Activated T-helper 2 cell treated with anti-CD3 and anti-CD28 coated beads, Interferon-gamma antibody, Interleukin-2, Interleukin-4, amounts not matched to agents 10 μg/mL and 5 μg/mL and 100 μg/mL, durations not matched to agents 14 hours and 24 hours and 36 hours (primary cell): Measurements from ENCODE around the gene RNFT1. TPM values are rescaled to one million over a fixed set of nuclear protein-coding genes. Genes with fewer than 3 reads are reported as not detected.
"Not testable (repeated sequence)": the region's sequence is repeated elsewhere in the genome, so short reads cannot be mapped to it uniquely, and the experiment has no call there.

Experiments used
- DNase-seq: peaks from one replicate; pipeline ENCODE4 v3.0.0; 2021; ENCODE audit warnings: low spot score
- H3K27ac Mint-ChIP-seq: one replicate; pipeline ENCODE4 v1.8.0; 2021; ENCODE audit warnings: mixed read lengths
- H3K27me3 Mint-ChIP-seq: one replicate; pipeline ENCODE4 v1.8.0; 2021; ENCODE audit warnings: low read depth, mixed read lengths
- H3K36me3 Mint-ChIP-seq: one replicate; pipeline ENCODE4 v1.8.0; 2021; ENCODE audit warnings: low read depth, mixed read lengths
- H3K4me1 Mint-ChIP-seq: one replicate; pipeline ENCODE4 v1.8.0; 2021; ENCODE audit warnings: low read depth, mixed read lengths
- H3K4me3 Mint-ChIP-seq: one replicate; pipeline ENCODE4 v1.8.0; 2021; ENCODE audit warnings: low read depth, mild to moderate bottlenecking, moderate library complexity, mixed read lengths
- H3K9me3 Mint-ChIP-seq: one replicate; pipeline ENCODE4 v1.8.0; 2021; ENCODE audit warnings: mixed read lengths
- intact Hi-C: fragments of 100-400 bp; cut with micrococcal nuclease; formaldehyde crosslinking; loops from one replicate; pipeline ENCODE4 v1.15.1; 2023
- total RNA-seq: library from RNA; stranded (reverse); gene quantifications from 2 replicates; pipeline ENCODE4 v1.2.3, GENCODE V29; 2022

The RNFT1 gene
- total RNA-seq, 1 donor from 2014 or later, result 32.7 TPM

DNA sequence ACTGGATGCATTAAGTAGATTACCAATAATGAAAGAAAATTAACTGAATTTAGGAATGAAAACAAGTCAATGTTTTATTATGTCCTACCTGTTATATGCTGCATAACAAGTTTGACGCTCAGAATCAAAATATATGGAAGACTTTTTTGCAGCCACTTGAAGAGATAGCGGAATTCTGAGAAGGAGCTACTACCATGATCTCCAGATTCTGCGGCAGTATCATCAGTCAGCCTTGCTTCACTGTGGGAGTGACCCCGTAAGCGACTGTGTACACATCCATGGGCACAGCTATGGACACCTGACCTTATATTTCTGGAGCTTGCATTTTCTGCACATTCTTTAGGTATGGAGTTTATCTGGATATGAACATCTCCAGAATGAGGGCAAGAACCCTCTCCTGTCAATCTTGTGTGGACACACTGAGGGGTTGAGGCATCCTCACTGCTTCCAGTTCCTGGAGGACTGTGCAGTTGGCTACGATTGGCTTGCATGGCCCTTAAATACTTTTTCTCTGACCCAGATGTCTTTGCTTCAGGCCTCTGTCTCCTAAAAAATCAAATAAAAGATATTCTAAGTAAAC, 1.7 kb downstream of the RNFT1 start:
- no peak for DNase-seq
- Mint-ChIP-seq H3K9me3 (no peaks in the 10 kb centered on the region), H3K4me3 (peak overlapping the region; percentile 91), H3K27me3 (no peaks in the 10 kb centered on the region), H3K27ac (peak overlapping the region; percentile 24), H3K4me1 (peaks cover 25% of the 10 kb centered on the region), H3K36me3 (peaks cover 40% of the 10 kb centered on the region)
- intact Hi-C loops, result loop anchor here (5.0 kb wide), 1 partner anchor 74 kb away; no protein-coding TSS in a partner anchor

DNA sequence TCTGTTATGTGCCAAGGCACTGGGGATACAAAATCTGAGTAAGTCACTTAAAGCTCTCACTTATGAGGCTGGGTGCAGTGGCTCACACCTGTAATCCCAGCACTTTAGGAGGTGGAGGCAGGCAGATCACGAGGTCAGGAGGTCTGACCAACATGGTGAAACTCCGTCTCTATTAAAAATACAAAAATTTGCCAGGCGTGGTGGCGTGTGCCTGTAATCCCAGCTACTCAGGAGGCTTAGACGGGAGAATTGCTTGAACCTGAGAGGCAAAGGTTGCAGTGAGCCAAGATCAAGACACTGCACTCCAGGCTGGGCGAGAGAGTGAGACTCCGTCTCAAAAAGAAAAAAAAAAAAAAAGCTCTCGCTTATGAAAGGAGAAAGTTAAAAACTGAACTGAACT, 5.0 kb downstream of the RNFT1 start:
- intact Hi-C loops, H3K9me3 Mint-ChIP-seq, H3K4me3 Mint-ChIP-seq, H3K27ac Mint-ChIP-seq, H3K27me3 Mint-ChIP-seq, DNase-seq: not testable (repeated sequence)
- H3K36me3 Mint-ChIP-seq, result peaks cover 72% of the 10 kb centered on the region
- peaks cover 21% of the 10 kb centered on the region for H3K4me1 Mint-ChIP-seq

DNA sequence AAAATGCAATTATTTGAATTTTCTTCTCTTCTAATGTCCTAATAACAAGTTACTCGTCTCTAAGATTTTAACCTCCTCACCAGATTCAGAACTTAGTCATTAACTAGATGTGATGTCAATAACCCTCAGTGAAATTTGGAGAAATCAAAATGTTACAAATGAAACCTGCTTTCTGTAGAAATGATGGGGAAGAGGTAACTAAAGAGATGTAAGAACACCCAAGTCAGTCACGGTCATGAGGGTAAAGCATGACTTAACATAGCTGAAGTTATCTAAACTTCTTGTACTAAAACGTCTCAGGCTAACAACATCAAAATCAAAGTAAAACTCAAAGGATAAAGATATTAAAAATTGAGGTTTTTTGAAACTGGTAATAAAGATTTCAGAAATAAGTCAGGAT, 9.7 kb downstream of the RNFT1 start:
- no peak for DNase-seq
- no peak overlapping the region for H3K27ac Mint-ChIP-seq
- H3K9me3 Mint-ChIP-seq, result no peaks in the 10 kb centered on the region
- peaks cover 68% of the 10 kb centered on the region for H3K36me3 Mint-ChIP-seq
- intact Hi-C loops, result no loop called here
- no peaks in the 10 kb centered on the region for H3K27me3 Mint-ChIP-seq
- H3K4me1 Mint-ChIP-seq, result peaks cover 9% of the 10 kb centered on the region
- H3K4me3 Mint-ChIP-seq, result no peak overlapping the region

DNA sequence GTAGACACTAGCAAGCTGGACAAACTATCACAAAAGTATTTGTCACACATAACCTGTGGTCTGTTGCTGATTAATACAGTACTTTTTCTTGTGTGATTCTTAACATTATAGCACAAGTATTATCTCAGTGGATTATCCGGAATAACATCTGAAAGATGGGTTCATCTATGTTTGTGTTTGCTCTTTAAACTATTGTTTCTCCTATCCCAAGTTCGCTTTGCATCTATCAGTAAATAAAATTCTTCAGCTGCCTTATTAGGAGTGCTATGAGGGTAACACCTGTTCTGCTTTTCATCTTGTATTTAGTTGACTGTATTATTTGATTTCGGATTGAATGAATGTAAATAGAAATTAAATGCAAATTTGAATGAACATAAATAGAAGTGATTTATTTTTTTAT, 14.5 kb downstream of the RNFT1 start:
- H3K27ac Mint-ChIP-seq, result no peak overlapping the region
- peaks cover 13% of the 10 kb centered on the region for H3K4me1 Mint-ChIP-seq
- no peak overlapping the region for H3K4me3 Mint-ChIP-seq
- no peaks in the 10 kb centered on the region for H3K27me3 Mint-ChIP-seq
- intact Hi-C loops, result no loop called here
- peaks cover 57% of the 10 kb centered on the region for H3K36me3 Mint-ChIP-seq
- no peak for DNase-seq
- H3K9me3 Mint-ChIP-seq, result no peaks in the 10 kb centered on the region

DNA sequence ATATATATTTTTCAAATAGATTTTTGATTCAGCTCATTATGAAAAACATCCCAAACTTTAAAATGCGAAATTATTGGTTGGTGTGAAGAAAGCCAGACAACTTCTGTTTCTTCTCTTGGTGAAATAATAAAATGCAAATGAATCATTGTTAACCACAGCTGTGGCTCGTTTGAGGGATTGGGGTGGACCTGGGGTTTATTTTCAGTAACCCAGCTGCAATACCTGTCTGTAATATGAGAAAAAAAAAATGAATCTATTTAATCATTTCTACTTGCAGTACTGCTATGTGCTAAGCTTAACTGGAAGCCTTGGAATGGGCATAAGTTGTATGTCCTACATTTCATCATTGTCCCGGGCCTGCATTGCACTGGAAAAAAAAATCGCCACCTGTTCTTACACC, 17.2 kb downstream of the RNFT1 start:
- H3K4me3 Mint-ChIP-seq, H3K27ac Mint-ChIP-seq, intact Hi-C loops, H3K27me3 Mint-ChIP-seq, DNase-seq, H3K9me3 Mint-ChIP-seq: not testable (repeated sequence)
- Mint-ChIP-seq H3K36me3 (peaks cover 66% of the 10 kb centered on the region), H3K4me1 (peaks cover 13% of the 10 kb centered on the region)

DNA sequence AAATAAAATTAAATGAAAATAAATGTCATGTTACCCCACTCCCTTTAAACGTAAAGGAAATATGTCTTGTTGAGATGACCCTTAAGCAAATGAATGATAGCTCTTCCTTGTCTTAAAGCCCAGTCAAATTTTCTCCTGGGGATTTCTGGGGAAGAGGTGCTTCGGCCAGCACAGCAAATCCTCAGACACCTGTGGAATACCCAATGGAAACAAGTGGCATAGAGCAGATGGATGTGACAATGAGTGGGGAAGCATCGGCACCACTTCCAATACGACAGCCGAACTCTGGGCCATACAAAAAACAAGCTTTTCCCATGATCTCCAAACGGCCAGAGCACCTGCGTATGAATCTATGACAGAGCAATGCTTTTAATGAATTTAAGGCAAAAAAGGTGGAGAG, 18.1 kb downstream of the RNFT1 start:
- intact Hi-C loops, H3K4me3 Mint-ChIP-seq: not testable (repeated sequence)

DNA sequence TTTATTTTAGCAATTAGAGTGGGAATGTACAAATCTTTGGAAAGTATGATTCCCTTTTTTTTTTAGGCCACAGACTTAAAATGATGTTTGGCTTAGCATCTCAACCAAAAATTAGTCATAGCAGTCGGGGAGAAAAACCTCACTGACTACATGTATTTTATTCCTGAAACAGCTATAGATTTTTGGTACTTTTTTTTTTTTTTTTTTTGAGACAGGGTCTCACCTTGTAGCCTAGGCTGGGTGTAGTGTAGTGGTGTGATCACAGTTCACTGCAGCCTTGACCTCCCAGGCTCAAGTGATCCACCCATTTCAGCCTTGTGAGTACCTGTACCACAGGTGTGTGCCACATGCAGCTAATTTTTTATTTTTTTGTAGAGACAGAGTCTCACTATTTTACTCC, 23.4 kb downstream of the RNFT1 start:
- peaks cover 18% of the 10 kb centered on the region for H3K4me1 Mint-ChIP-seq
- H3K9me3 Mint-ChIP-seq, result no peaks in the 10 kb centered on the region
- no peaks in the 10 kb centered on the region for H3K27me3 Mint-ChIP-seq
- H3K4me3 Mint-ChIP-seq, result no peak overlapping the region
- peaks cover 69% of the 10 kb centered on the region for H3K36me3 Mint-ChIP-seq
- peak overlapping the region; percentile 86 for H3K27ac Mint-ChIP-seq
- no peak for DNase-seq
- intact Hi-C loops, result loop anchor here (5.0 kb wide), 1 partner anchor 189 kb away; no protein-coding TSS in a partner anchor

More for the DNA sequence above, 18.1 kb downstream of the RNFT1 start:
- Mint-ChIP-seq H3K4me1 (peaks cover 11% of the 10 kb centered on the region), H3K36me3 (peaks cover 65% of the 10 kb centered on the region)
- not testable (repeated sequence) for DNase-seq, H3K27ac Mint-ChIP-seq, H3K27me3 Mint-ChIP-seq, H3K9me3 Mint-ChIP-seq

DNA sequence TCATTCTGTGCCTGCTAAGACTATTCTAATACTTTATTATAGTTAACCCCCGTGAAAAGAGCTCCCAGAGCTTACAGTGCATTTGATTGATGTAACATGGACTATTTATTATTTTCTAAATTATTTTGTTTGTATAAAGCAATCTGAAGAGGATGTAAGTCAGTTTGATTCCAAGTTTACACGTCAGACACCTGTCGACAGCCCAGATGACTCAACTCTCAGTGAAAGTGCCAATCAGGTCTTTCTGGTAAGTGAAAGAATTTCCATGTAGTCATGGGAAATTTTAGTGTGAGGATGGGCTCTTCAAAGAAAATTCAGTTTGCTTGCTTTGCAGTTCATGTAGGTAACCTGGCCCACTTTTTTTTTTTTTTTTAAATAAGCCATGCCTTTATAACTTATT, 23.8 kb downstream of the RNFT1 start:
- intact Hi-C loops, result loop anchor here (5.0 kb wide), 1 partner anchor 188 kb away; no protein-coding TSS in a partner anchor
- peaks cover 15% of the 10 kb centered on the region for H3K4me1 Mint-ChIP-seq
- peaks cover 69% of the 10 kb centered on the region for H3K36me3 Mint-ChIP-seq
- H3K27me3 Mint-ChIP-seq, DNase-seq, H3K9me3 Mint-ChIP-seq, H3K4me3 Mint-ChIP-seq: not testable (repeated sequence)
- H3K27ac Mint-ChIP-seq, result peak overlapping the region; percentile 86

DNA sequence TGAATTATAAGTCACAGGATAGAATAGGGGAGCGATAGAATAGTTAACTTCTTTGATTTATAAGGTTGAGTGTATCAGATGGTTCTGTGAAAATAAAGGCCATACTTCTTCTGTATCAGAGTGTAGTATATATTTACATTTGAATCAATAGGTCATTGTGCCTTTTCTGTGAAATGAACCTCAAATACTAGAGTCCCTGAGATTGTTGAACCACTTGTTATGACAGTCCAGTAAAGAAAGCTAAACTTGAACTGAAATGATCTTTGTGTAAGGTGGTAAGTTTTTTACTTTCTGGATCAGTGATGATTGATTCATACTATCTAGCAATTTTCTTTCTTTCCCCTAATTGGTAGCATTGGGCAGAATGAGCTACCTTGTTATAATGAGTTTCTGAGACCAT, 31.2 kb downstream of the RNFT1 start:
- DNase-seq, H3K9me3 Mint-ChIP-seq, H3K4me1 Mint-ChIP-seq, intact Hi-C loops, H3K4me3 Mint-ChIP-seq, H3K27ac Mint-ChIP-seq, H3K27me3 Mint-ChIP-seq: not testable (repeated sequence)
- H3K36me3 Mint-ChIP-seq, result peaks cover 82% of the 10 kb centered on the region

DNA sequence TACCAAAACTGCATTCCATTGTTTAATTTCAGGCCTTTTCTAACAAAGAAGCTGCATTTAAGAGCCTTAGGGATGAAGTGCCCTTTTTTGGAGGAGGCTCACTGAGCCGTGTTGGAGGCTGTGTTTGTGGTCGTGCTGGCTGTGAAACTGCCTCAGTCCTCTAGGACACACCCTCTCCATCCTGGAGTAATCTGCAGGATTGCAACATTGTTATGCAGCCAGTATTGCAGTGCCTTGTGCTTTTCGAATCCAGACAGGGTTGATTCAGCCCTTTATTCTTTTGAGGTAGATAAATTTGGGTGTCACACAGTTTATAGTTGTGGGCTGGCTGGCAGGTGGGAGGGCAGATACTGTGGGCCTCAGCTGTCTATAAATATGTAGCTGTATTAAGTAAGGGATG, 33.8 kb downstream of the RNFT1 start:
- H3K4me3 Mint-ChIP-seq, intact Hi-C loops, H3K27ac Mint-ChIP-seq, H3K27me3 Mint-ChIP-seq, H3K9me3 Mint-ChIP-seq, DNase-seq, H3K4me1 Mint-ChIP-seq: not testable (repeated sequence)
- peaks cover 73% of the 10 kb centered on the region for H3K36me3 Mint-ChIP-seq

DNA sequence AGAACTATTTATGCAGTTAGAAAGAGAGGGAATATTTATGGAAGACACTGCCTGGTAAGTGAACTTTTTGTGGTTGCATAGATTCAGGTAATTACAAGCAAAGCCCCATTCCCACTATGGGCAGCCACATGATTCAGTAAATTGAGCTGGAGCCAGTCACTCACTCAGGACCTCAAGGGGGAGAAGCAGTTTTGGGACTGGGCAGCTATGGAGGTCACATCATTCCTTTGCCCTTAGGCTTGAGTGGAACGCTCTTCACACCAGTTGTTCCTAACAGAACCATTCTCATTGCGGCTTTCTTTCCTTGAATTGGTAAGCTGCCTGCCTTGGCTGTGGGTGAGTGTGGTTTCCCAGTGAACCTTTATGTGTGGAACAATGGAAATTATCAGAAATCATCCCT, 34.4 kb downstream of the RNFT1 start:
- H3K36me3 Mint-ChIP-seq, result peaks cover 75% of the 10 kb centered on the region
- H3K9me3 Mint-ChIP-seq, H3K4me1 Mint-ChIP-seq, DNase-seq, H3K4me3 Mint-ChIP-seq, H3K27ac Mint-ChIP-seq, H3K27me3 Mint-ChIP-seq, intact Hi-C loops: not testable (repeated sequence)

DNA sequence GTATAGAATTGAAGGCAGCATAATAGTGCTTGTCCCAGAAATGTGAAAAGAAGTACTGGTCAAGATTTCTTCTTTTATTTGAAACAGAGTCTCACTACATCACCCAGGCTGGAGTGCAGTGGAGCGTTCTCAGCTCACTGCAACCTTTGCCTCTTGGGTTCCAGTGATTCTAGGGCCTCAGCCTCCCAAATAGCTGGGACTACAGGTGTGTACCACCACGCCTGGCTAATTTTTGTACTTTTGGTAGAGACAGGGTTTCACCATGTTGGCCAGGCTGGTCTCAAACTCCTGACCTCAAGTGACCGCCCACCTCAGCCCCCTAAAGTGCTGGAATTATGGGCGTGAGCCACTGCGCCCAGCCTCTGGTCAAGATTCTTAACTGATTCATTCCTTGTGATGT, 43.9 kb downstream of the RNFT1 start:
- intact Hi-C loops, DNase-seq, H3K9me3 Mint-ChIP-seq, H3K27ac Mint-ChIP-seq, H3K4me1 Mint-ChIP-seq, H3K4me3 Mint-ChIP-seq, H3K27me3 Mint-ChIP-seq: not testable (repeated sequence)
- H3K36me3 Mint-ChIP-seq, result peaks cover 59% of the 10 kb centered on the region

DNA sequence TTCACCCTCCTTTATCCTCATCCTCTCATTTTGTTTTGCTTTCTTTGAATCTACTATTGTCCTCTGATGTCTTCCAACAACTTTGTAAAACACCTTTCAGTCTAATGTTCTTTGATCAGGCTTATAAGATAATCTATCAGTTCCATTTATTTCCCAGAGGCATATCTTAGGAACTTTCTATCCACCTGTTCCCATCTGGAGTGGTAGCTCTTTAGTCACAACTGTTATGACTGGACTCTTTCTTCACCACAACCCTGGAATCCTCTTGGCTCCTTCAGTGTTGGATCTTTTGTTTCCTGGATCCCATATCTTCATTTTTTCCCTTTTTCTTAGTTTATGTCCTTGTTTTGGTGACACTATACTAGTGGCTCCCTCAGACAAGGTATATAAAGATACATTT, 48.1 kb downstream of the RNFT1 start:
- Mint-ChIP-seq H3K4me1 (no peaks in the 10 kb centered on the region), H3K36me3 (peaks cover 59% of the 10 kb centered on the region), H3K9me3 (no peaks in the 10 kb centered on the region), H3K27ac (no peak overlapping the region), H3K27me3 (no peaks in the 10 kb centered on the region), H3K4me3 (no peak overlapping the region)
- intact Hi-C loops, result no loop called here
- no peak for DNase-seq
